ENCODE data around the gene PRAC2.

DNA sequence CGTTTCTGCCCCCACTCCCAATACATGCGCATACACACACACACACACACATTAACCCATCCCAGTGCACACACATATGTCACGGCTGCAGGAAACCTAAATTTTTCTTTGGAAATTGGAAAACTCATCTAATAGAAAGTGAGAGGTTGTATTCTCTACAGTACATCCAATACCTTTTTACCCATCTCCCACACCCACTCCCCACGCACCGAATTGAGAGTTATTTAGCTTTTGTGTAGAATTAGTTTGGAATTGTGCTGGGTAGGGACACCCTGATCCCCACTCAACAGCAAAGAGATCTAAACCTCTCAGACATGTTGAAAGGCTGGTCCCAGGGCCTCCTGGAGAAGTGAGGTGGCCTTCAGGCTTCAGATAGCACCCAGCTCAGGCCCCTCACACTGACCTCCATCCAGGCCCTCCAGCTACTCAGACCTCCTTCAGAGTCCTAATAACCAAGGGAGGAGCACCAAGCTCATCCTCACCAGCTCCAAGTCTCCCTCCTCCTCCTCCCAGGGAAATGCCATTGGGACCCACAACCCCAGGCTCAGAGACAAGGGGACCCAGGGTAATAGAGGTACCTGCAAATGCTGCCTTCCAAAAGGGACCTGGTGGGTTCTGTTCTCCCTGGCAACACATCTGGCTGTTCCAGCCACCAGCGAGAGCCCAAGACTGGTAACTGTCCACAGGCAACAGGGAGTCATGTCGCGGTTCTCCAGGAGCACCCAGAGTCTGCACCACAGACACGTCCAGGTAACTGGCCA, 4.6 kb downstream of the PRAC2 start:
- no peak for TF ChIP-seq CTCF (optimal IDR thresholded peaks at IDR 0.05 in 1 of 3, IDR thresholded peaks at IDR 0.05 in 1 of 3, conservative IDR thresholded peaks at IDR 0.05 in 1 of 3; ENCODE audit: extremely low read depth in 1 of 3, insufficient read depth in 2 of 3, low read length in 3 of 3)
- TF ChIP-seq EZH2 (IDR thresholded peaks at IDR 0.05; ENCODE audit: low read length), result no peak

Measured in keratinocyte (primary cell).